GM12878 (cell line): Measurements from ENCODE around the gene RECK. TPM values are rescaled to one million over a fixed set of nuclear protein-coding genes. Genes with fewer than 3 reads are reported as not detected.

Experiments used
- BACH1 ChIP-seq: fragments of 450-650 bp; IDR thresholded peaks from 2 replicates; pipeline ENCODE4 v1.6.1; 2017; ENCODE audit warnings: mild to moderate bottlenecking, borderline replicate concordance
- BHLHE40 ChIP-seq, 2 experiments: fragments of 450-650 bp in 1 of 2; IDR thresholded peaks; 2 replicates each; pipeline ENCODE4 v1.6.1; 2011 to 2017; ENCODE audit warnings: low read depth in 2 of 2, borderline replicate concordance in 1 of 2, improper control_type of control experiment in 1 of 2, low read length in 1 of 2, mild to moderate bottlenecking in 1 of 2
- CHD2 ChIP-seq: IDR thresholded peaks from 2 replicates; pipeline ENCODE4 v1.6.1; 2011; ENCODE audit warnings: low read depth, low read length, improper control_type of control experiment, borderline replicate concordance
- CREB1 ChIP-seq: IDR thresholded peaks from 2 replicates; pipeline ENCODE4 v1.6.1; 2012; ENCODE audit warnings: low read depth, mild to moderate bottlenecking, inconsistent platforms
- DPF2 ChIP-seq: fragments of 450-650 bp; IDR thresholded peaks from 2 replicates; pipeline ENCODE4 v1.6.1; 2017; ENCODE audit warnings: mild to moderate bottlenecking
- E4F1 ChIP-seq: fragments of 450-650 bp; IDR thresholded peaks from 2 replicates; pipeline ENCODE4 v1.6.1; 2018; ENCODE audit warnings: borderline replicate concordance, mild to moderate bottlenecking; ENCODE audit not compliant: partially characterized antibody
- ELK1 ChIP-seq: IDR thresholded peaks from 2 replicates; pipeline ENCODE4 v1.6.1; 2012; ENCODE audit warnings: low read depth, low read length, improper control_type of control experiment
- EP300 ChIP-seq, 2 experiments: fragments of 150-350 bp in 1 of 2; IDR thresholded peaks; 2 replicates each; pipeline ENCODE4 v1.6.1; 2011 to 2012; ENCODE audit warnings: low read depth in 2 of 2, low read length in 2 of 2, borderline replicate concordance in 1 of 2, improper control_type of control experiment in 1 of 2, inconsistent platforms in 1 of 2; ENCODE audit not compliant: control insufficient read depth in 1 of 2
- GATAD2B ChIP-seq: fragments of 450-650 bp; conservative IDR thresholded peaks from 2 replicates; pipeline ENCODE4 v1.6.1; 2017; ENCODE audit warnings: low read depth, mild to moderate bottlenecking, moderate library complexity
- HDGF ChIP-seq: fragments of 450-650 bp; IDR thresholded peaks from 2 replicates; pipeline ENCODE4 v1.6.1; 2016; ENCODE audit warnings: antibody characterized with exemption
- JUNB ChIP-seq: IDR thresholded peaks from 2 replicates; pipeline ENCODE4 v1.6.1; 2016; ENCODE audit warnings: antibody characterized with exemption, mild to moderate bottlenecking
- JUND ChIP-seq: IDR thresholded peaks from 2 replicates; pipeline ENCODE4 v1.6.1; 2012; ENCODE audit warnings: low read depth, mild to moderate bottlenecking, low read length, improper control_type of control experiment, moderate library complexity
- MAX ChIP-seq: IDR thresholded peaks from 2 replicates; pipeline ENCODE4 v1.6.1; 2012; ENCODE audit warnings: low read depth, low read length, improper control_type of control experiment
- MTA2 ChIP-seq: fragments of 450-650 bp; IDR thresholded peaks from 2 replicates; pipeline ENCODE4 v1.6.1; 2016; ENCODE audit warnings: low read depth, mild to moderate bottlenecking, moderate library complexity
- PAX5 ChIP-seq: IDR thresholded peaks from 2 replicates; pipeline ENCODE4 v1.6.1; 2011; ENCODE audit warnings: low read depth, low read length, borderline replicate concordance
- POU2F2 ChIP-seq: IDR thresholded peaks from 3 replicates; pipeline ENCODE4 v1.6.1; 2011; ENCODE audit warnings: low read depth, mild to moderate bottlenecking, low read length, borderline replicate concordance
- RBBP5 ChIP-seq: fragments of 200-600 bp; sonication (generic); conservative IDR thresholded peaks from 2 replicates; pipeline ENCODE4 v1.6.1; 2016
- RUNX3 ChIP-seq: IDR thresholded peaks from 2 replicates; pipeline ENCODE4 v1.6.1; 2012; ENCODE audit warnings: low read length, inconsistent platforms
- TBL1XR1 ChIP-seq: IDR thresholded peaks from 2 replicates; pipeline ENCODE4 v1.6.1; 2012; ENCODE audit warnings: low read depth, low read length, improper control_type of control experiment
- YY1 ChIP-seq: IDR thresholded peaks from 2 replicates; pipeline ENCODE4 v1.6.1; 2011; ENCODE audit warnings: low read depth, mild to moderate bottlenecking, low read length
- ZBTB40 ChIP-seq: fragments of 450-650 bp; IDR thresholded peaks from 2 replicates; pipeline ENCODE4 v1.6.1; 2016; ENCODE audit warnings: mild to moderate bottlenecking, moderate library complexity, borderline replicate concordance
- polyA plus RNA-seq, 11 experiments: library from polyadenylated mRNA; depleted of rRNA in 4 of 11; unstranded in 6 of 11; stranded (reverse) in 5 of 11; fragments of >200 nt; fragmentation: Nextera tagmentation in 4 of 11; fragmentation: Illumina TruSeq in 1 of 11; extraction: Ambion mirVana in 4 of 11; extraction: Trizol in 1 of 11; gene quantifications; 1 replicate in 1 of 11; 2 replicates in 10 of 11; pipeline versions ENCODE4 v1.2.1 to v1.2.3, GENCODE V29; 2011 to 2016; ENCODE audit warnings: inconsistent platforms in 2 of 11, missing spikeins in 2 of 11, low read depth in 1 of 11
- total RNA-seq, 4 experiments: library from RNA; depleted of rRNA in 3 of 4; stranded (reverse); fragments of >200 nt in 3 of 4; fragmentation: Illumina TruSeq in 1 of 4; extraction: Trizol in 1 of 4; gene quantifications; 2 replicates each; pipeline versions ENCODE4 v1.2.1 to v1.2.3, GENCODE V29; 2013 to 2021

The RECK gene
- total and polyA plus RNA-seq, 10 of the 15 experiments (the other 5 are each of a cell fraction or from before 2014, with no cell fraction given) = 0.02 to 0.40 (median 0.13) TPM

- 0 out of 2 replicates have a peak, but pooled peaks have one; percentile 66 for TF ChIP-seq TBL1XR1
- TF ChIP-seq CHD2 = no peak
- TF ChIP-seq GATAD2B = peak; percentile 63; the same call in 1 of the 2 replicates
- no peak for TF ChIP-seq ELK1
- TF ChIP-seq ZBTB40 = peak; percentile 42; the same call in 1 of the 2 replicates
- TF ChIP-seq DPF2 = peak; percentile 83
- no peak for TF ChIP-seq BACH1
- TF ChIP-seq HDGF = peak; percentile 16; the same call in 1 of the 2 replicates
- TF ChIP-seq PAX5 = peak; percentile 86; the same call in 1 of the 2 replicates
- TF ChIP-seq YY1 = peak; percentile 76
- TF ChIP-seq MTA2 = peak; percentile 52; the same call in 1 of the 2 replicates
- peak; percentile 74 to 76 for TF ChIP-seq BHLHE40 (IDR thresholded peaks at IDR 0.05; ENCODE audit: borderline replicate concordance in 1 of 2, low read depth in 2 of 2, low read length in 1 of 2)
- no peak for TF ChIP-seq E4F1
- TF ChIP-seq POU2F2 = peak; percentile 73; the same call in 1 of the 3 replicates
- peak; percentile 90 for TF ChIP-seq CREB1
- peak; percentile 98 for TF ChIP-seq RUNX3
- TF ChIP-seq JUND = no peak
- TF ChIP-seq MAX = no peak
- TF ChIP-seq RBBP5 = no peak
- TF ChIP-seq JUNB = peak; percentile 37; the same call in 1 of the 2 replicates
- TF ChIP-seq EP300 (IDR thresholded peaks at IDR 0.05; ENCODE audit: borderline replicate concordance in 1 of 2, control insufficient read depth in 1 of 2, low read depth in 2 of 2, low read length in 2 of 2) = peak in 1 of 2 experiments; percentile 47; a peak in 1 of 4 replicates
These were observed 114.8 kb downstream of the RECK start (continued) for GRCh38 chr9:36151316-36152210.
